SK-N-SH (cell line): Measurements from ENCODE around the gene MAPRE3. TPM values are rescaled to one million over a fixed set of nuclear protein-coding genes. Genes with fewer than 3 reads are reported as not detected.

Source experiments
- CTCF ChIA-PET: fragments of 300-600, 350-600 bp; formaldehyde crosslinking; extraction: SDS; loops from one replicate; lab custom pipeline; 2021; lab: Yijun Ruan, JAX
- POLR2A ChIA-PET: fragments of 350-600 bp; sonication (Branson Sonifier 250); formaldehyde crosslinking; extraction: SDS; loops from one replicate; lab custom pipeline; 2020; ENCODE audit warnings: antibody characterized with exemption, inconsistent platforms; lab: Yijun Ruan, JAX
- DNase-seq: peaks from one replicate; pipeline ENCODE4 v3.0.0; 2012
- H2AFZ ChIP-seq: fragments of 200-600 bp; sonication (generic); 2 replicates; pipeline ENCODE4 v1.8.1; 2016; ENCODE audit warnings: antibody characterized with exemption, mild to moderate bottlenecking, low read depth
- H3F3A ChIP-seq: fragments of 200-600 bp; sonication (generic); replicated peaks from 2 replicates; pipeline ENCODE3; 2016; ENCODE audit warnings: antibody characterized with exemption, mild to moderate bottlenecking; ENCODE audit not compliant: insufficient read depth
- H3K27ac ChIP-seq, 2 experiments: fragments of 200-500 bp in 1 of 2; fragments of 200-600 bp in 1 of 2; sonication (Bioruptor generic) in 1 of 2; sonication (generic), shearing (Covaris generic) in 1 of 2; 2 replicates each; pipeline versions ENCODE4 v1.5.1 to v1.6.1; 2014 to 2016; ENCODE audit warnings: low read depth in 2 of 2, inconsistent platforms in 1 of 2, low read length in 1 of 2, mild to moderate bottlenecking in 1 of 2, mixed read lengths in 1 of 2
- H3K27me3 ChIP-seq: fragments of 200-600 bp; sonication (generic), shearing (Covaris generic); 2 replicates; pipeline ENCODE4 v1.6.1; 2016; ENCODE audit warnings: mixed run types; ENCODE audit not compliant: insufficient read depth
- H3K36me3 ChIP-seq, 2 experiments: fragments of 200-500 bp in 1 of 2; fragments of 200-600 bp in 1 of 2; sonication (Bioruptor generic) in 1 of 2; sonication (generic) in 1 of 2; replicated peaks in 1 of 2; 2 replicates each; pipeline versions ENCODE3 to v1.5.1; 2014 to 2016; ENCODE audit warnings: low read length in 1 of 2, mild to moderate bottlenecking in 1 of 2; ENCODE audit not compliant: insufficient read depth in 2 of 2, control insufficient read depth in 1 of 2
- H3K4me1 ChIP-seq, 2 experiments: fragments of 200-500 bp in 1 of 2; fragments of 200-600 bp in 1 of 2; sonication (Bioruptor generic) in 1 of 2; sonication (generic), shearing (Covaris generic) in 1 of 2; 2 replicates each; pipeline versions ENCODE4 v1.5.1 to v1.6.1; 2014 to 2016; ENCODE audit warnings: low read depth in 1 of 2, low read length in 1 of 2, mixed run types in 1 of 2; ENCODE audit not compliant: insufficient read depth in 2 of 2, control insufficient read depth in 1 of 2
- H3K4me2 ChIP-seq: fragments of 200-600 bp; sonication (generic), shearing (Covaris generic); 2 replicates; pipeline ENCODE4 v1.6.1; 2017; ENCODE audit warnings: mixed run types
- H3K4me3 ChIP-seq, 2 experiments: fragments of 200-500 bp in 1 of 2; fragments of 200-600 bp in 1 of 2; sonication (Bioruptor generic) in 1 of 2; sonication (generic), shearing (Covaris generic) in 1 of 2; 2 replicates each; pipeline versions ENCODE4 v1.5.1 to v1.8.1; 2014 to 2016; ENCODE audit warnings: low read depth in 2 of 2, inconsistent platforms in 1 of 2, low read length in 1 of 2, mild to moderate bottlenecking in 1 of 2, mixed read lengths in 1 of 2, moderate library complexity in 1 of 2
- H3K79me2 ChIP-seq: fragments of 200-600 bp; sonication (generic); 2 replicates; pipeline ENCODE4 v1.8.1; 2017; ENCODE audit warnings: mild to moderate bottlenecking; ENCODE audit not compliant: insufficient read depth
- H3K9ac ChIP-seq: fragments of 200-600 bp; sonication (generic); 2 replicates; pipeline ENCODE4 v1.6.1; 2017; ENCODE audit warnings: mixed run types
- H3K9me2 ChIP-seq: fragments of 200-600 bp; sonication (generic); 2 replicates; pipeline ENCODE4 v1.6.1; 2017; ENCODE audit warnings: mixed run types
- H3K9me3 ChIP-seq: fragments of 200-600 bp; sonication (generic); 2 replicates; pipeline ENCODE4 v1.6.1; 2017; ENCODE audit warnings: mixed run types, mild to moderate bottlenecking, moderate library complexity
- H4K20me1 ChIP-seq: fragments of 200-600 bp; sonication (generic); 2 replicates; pipeline ENCODE4 v1.6.1; 2017; ENCODE audit warnings: mild to moderate bottlenecking, mixed run types; ENCODE audit not compliant: insufficient read depth
- CHD2 ChIP-seq: fragments of 150-350 bp; IDR thresholded peaks from 2 replicates; pipeline ENCODE4 v1.6.1; 2018; ENCODE audit warnings: low read length; ENCODE audit not compliant: partially characterized antibody
- EP300 ChIP-seq, 2 experiments: IDR thresholded peaks; 2 replicates each; pipeline versions ENCODE4 v1.4.0 to v1.6.1; 2012; ENCODE audit warnings: borderline replicate concordance in 1 of 2, low read depth in 1 of 2, low read length in 1 of 2
- FOSL2 ChIP-seq: IDR thresholded peaks from 2 replicates; pipeline ENCODE4 v1.4.0; 2012; ENCODE audit warnings: low read depth, mild to moderate bottlenecking, moderate library complexity, borderline replicate concordance
- FOXJ3 ChIP-seq: sonication (generic); formaldehyde crosslinking; IDR thresholded peaks from 2 replicates; pipeline ENCODE4 v1.5.1; 2020; ENCODE audit warnings: mild to moderate bottlenecking, missing genetic modification reagents
- GABPA ChIP-seq: IDR thresholded peaks from 2 replicates; pipeline ENCODE4 v1.4.0; 2012; ENCODE audit warnings: low read depth, mild to moderate bottlenecking
- GATA2 ChIP-seq: sonication (generic); formaldehyde crosslinking; IDR thresholded peaks from 2 replicates; pipeline ENCODE4 v1.5.0; 2020; ENCODE audit warnings: mild to moderate bottlenecking, missing genetic modification reagents
- JUND ChIP-seq: IDR thresholded peaks from 2 replicates; pipeline ENCODE4 v1.4.0; 2012
- MXI1 ChIP-seq: IDR thresholded peaks from 2 replicates; pipeline ENCODE4 v1.6.1; 2012; ENCODE audit warnings: mild to moderate bottlenecking, low read depth, low read length, improper control_type of control experiment
- NFIC ChIP-seq: IDR thresholded peaks from 2 replicates; pipeline ENCODE4 v1.4.0; 2012; ENCODE audit warnings: borderline replicate concordance
- NRF1 ChIP-seq: IDR thresholded peaks from 2 replicates; pipeline ENCODE4 v1.6.1; 2012; ENCODE audit warnings: low read depth, mild to moderate bottlenecking, low read length
- POLR2AphosphoS5 ChIP-seq: IDR thresholded peaks from 2 replicates; pipeline ENCODE4 v1.6.1; 2012; ENCODE audit warnings: low read depth, low read length
- RAD21 ChIP-seq: IDR thresholded peaks from 2 replicates; pipeline ENCODE4 v1.6.1; 2012; ENCODE audit warnings: mild to moderate bottlenecking, low read length
- RCOR1 ChIP-seq: fragments of 150-350 bp; IDR thresholded peaks from 2 replicates; pipeline ENCODE4 v1.6.1; 2017; ENCODE audit warnings: antibody characterized with exemption, low read length
- RXRA ChIP-seq: IDR thresholded peaks from 2 replicates; pipeline ENCODE4 v1.4.0; 2012; ENCODE audit warnings: low read depth, mild to moderate bottlenecking, borderline replicate concordance
- TCF12 ChIP-seq: IDR thresholded peaks from 2 replicates; pipeline ENCODE4 v1.4.0; 2012
- TEAD4 ChIP-seq: IDR thresholded peaks from 2 replicates; pipeline ENCODE4 v1.4.0; 2012; ENCODE audit warnings: mild to moderate bottlenecking, borderline replicate concordance; ENCODE audit not compliant: insufficient read depth
- USF2 ChIP-seq: fragments of 150-350 bp; IDR thresholded peaks from 2 replicates; pipeline ENCODE4 v1.6.1; 2017; ENCODE audit warnings: antibody characterized with exemption, low read length, low read depth, borderline replicate concordance
- YY1 ChIP-seq: IDR thresholded peaks from 2 replicates; pipeline ENCODE4 v1.4.0; 2012; ENCODE audit warnings: low read depth, mild to moderate bottlenecking
- WGBS: methylation state at CpG from one replicate; pipeline ENCODE4 v1.1.6; 2017; ENCODE audit warnings: low lambda C conversion rate; 5-methylcytosine and 5-hydroxymethylcytosine counted together
- polyA plus RNA-seq, 3 experiments: library from polyadenylated mRNA; depleted of rRNA; stranded (reverse); fragments of >200 nt; gene quantifications; 2 replicates each; pipeline ENCODE4 v1.2.3, GENCODE V29; 2012
- TF ChIP-seq, protein P1 (sequence below): IDR thresholded peaks from 2 replicates; pipeline ENCODE4 v1.4.0; 2012; ENCODE audit warnings: low read depth, borderline replicate concordance
- TF ChIP-seq, protein P2 (sequence below): IDR thresholded peaks from 2 replicates; pipeline ENCODE4; 2012

MAPRE3 gene
- polyA plus RNA-seq, 1 of the 3 experiments (the other 2 are of a cell fraction): 24.4 TPM

DNA sequence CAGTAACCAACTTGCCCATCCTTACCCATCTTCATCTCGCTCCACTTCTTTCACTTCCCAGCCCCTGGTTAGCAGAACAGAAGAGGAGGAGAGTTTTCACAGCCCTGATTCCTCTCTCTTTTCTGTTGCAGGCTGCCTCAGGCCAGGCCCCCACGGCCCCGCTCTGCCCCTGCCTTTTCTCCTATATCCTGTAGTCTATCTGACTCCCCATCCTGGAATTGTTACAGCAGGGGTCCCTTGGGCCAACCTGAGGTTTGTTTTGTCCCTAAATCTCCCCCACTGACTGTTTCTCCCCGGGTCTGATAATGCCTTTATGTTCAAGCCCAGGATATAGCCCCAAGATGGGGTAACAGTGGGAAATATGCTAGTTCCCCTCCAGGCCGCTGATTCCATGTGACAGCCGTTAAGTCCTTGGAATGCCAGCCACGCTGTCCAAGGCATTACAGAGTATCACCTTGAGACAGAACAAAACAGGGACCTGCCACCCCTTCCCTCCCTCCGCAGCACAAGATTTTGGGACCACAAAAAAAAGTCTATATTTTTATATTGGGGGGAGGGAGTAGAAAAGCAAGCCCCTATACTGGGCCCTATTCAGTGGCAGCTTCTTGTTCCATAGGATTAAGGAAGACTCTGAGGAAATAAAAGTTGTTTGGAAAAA is 99.7 kb downstream of the MAPRE3 start:
- peak overlapping the region; percentile 97 to 98 for H3K4me3 ChIP-seq
- CTCF ChIA-PET: interaction anchor here (0.6 to 18.5 kb wide), 5 partner anchors 8 to 214 kb away, joined by 3 to 227 read pairs (median 7); partner anchors contain the start of genes AGBL5, EMILIN1 and KHK
- no peaks in the 10 kb centered on the region for H3K9me3 ChIP-seq
- peak overlapping the region in 1 of 2 experiments; percentile 19; a peak in 1 of 4 replicates for H3K27ac ChIP-seq
- 78% methylated on average over 8 of the region's 8 CpGs for WGBS
- H3K79me2 ChIP-seq: peaks cover 63% of the 10 kb centered on the region
- no peak overlapping the region for H2AFZ ChIP-seq
- peak overlapping the region; percentile 88 for H3K4me2 ChIP-seq
- POLR2A ChIA-PET: interaction anchor here (1.7 to 5.7 kb wide), 2 partner anchors 19 to 37 kb away, joined by 6 to 80 read pairs; partner anchors contain the start of genes AGBL5 and TMEM214
- no peaks in the 10 kb centered on the region for H3K9me2 ChIP-seq
- H3K9ac ChIP-seq: peak overlapping the region; percentile 94
- H3F3A ChIP-seq: peaks cover 11% of the 10 kb centered on the region
- H3K36me3 ChIP-seq: peaks cover 43 to 44% of the 10 kb centered on the region in 2 experiments
- TF ChIP-seq GATA2 (no peak), TCF12 (no peak), EP300 (IDR thresholded peaks at IDR 0.05; ENCODE audit: borderline replicate concordance in 1 of 2, low read depth in 1 of 2, low read length in 1 of 2) (no peak), YY1 (no peak)
- peaks cover 14% of the 10 kb centered on the region for H4K20me1 ChIP-seq
- peaks cover 39 to 54% of the 10 kb centered on the region in 2 experiments for H3K4me1 ChIP-seq
- no peaks in the 10 kb centered on the region for H3K27me3 ChIP-seq
- DNase-seq: no peak

GRCh38 chr2:27070653-27071276 is 100.3 kb downstream of the MAPRE3 start:
- Histone ChIP-seq H3K9me2 (no peaks in the 10 kb centered on the region), H3K4me1 (peaks cover 44 to 60% of the 10 kb centered on the region in 2 experiments), H3K79me2 (peaks cover 56% of the 10 kb centered on the region)
- no peak for DNase-seq
- ChIA-PET POLR2A (interaction anchor here (0.6 to 5.7 kb wide), 10 partner anchors 7 to 1824 kb away, joined by 3 to 80 read pairs (median 16); partner anchors contain the start of genes AGBL5, KHK and TMEM214), CTCF (interaction anchor here (0.6 to 18.5 kb wide), 8 partner anchors 9 to 87 kb away, joined by 3 to 227 read pairs (median 5); partner anchors contain the start of genes AGBL5, EMILIN1 and KHK)
- 3% methylated on average over 11 of the region's 11 CpGs for WGBS
- TF ChIP-seq, protein P1, sequence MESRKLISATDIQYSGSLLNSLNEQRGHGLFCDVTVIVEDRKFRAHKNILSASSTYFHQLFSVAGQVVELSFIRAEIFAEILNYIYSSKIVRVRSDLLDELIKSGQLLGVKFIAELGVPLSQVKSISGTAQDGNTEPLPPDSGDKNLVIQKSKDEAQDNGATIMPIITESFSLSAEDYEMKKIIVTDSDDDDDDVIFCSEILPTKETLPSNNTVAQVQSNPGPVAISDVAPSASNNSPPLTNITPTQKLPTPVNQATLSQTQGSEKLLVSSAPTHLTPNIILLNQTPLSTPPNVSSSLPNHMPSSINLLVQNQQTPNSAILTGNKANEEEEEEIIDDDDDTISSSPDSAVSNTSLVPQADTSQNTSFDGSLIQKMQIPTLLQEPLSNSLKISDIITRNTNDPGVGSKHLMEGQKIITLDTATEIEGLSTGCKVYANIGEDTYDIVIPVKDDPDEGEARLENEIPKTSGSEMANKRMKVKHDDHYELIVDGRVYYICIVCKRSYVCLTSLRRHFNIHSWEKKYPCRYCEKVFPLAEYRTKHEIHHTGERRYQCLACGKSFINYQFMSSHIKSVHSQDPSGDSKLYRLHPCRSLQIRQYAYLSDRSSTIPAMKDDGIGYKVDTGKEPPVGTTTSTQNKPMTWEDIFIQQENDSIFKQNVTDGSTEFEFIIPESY: no peak
- no peak for TF ChIP-seq CHD2
- TF ChIP-seq NRF1: no peak
- no peak for TF ChIP-seq RCOR1
- TF ChIP-seq TCF12: no peak
- no peak for TF ChIP-seq JUND
- TF ChIP-seq GABPA: no peak
- TF ChIP-seq NFIC: no peak
- no peak for TF ChIP-seq RAD21
- no peak for TF ChIP-seq FOSL2
- no peak; the same call in 1 of the 2 replicates for TF ChIP-seq POLR2AphosphoS5
- TF ChIP-seq, protein P2, sequence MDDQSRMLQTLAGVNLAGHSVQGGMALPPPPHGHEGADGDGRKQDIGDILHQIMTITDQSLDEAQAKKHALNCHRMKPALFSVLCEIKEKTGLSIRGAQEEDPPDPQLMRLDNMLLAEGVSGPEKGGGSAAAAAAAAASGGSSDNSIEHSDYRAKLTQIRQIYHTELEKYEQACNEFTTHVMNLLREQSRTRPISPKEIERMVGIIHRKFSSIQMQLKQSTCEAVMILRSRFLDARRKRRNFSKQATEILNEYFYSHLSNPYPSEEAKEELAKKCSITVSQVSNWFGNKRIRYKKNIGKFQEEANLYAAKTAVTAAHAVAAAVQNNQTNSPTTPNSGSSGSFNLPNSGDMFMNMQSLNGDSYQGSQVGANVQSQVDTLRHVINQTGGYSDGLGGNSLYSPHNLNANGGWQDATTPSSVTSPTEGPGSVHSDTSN: no peak
- TF ChIP-seq GATA2: no peak
- TF ChIP-seq MXI1: no peak
- no peak for TF ChIP-seq USF2
- no peak for TF ChIP-seq YY1
- no peak for TF ChIP-seq FOXJ3
- TF ChIP-seq TEAD4: no peak
- no peak for TF ChIP-seq EP300 (IDR thresholded peaks at IDR 0.05; ENCODE audit: borderline replicate concordance in 1 of 2, low read depth in 1 of 2, low read length in 1 of 2)
- no peak for TF ChIP-seq RXRA
- TF ChIP-seq, all 33 proteins: peak for 0
- peak overlapping the region; percentile 94 for H3K9ac ChIP-seq
- no peaks in the 10 kb centered on the region for H3K27me3 ChIP-seq
- H4K20me1 ChIP-seq: peaks cover 14% of the 10 kb centered on the region
- peak overlapping the region; percentile 84; the same call in 1 of the 2 replicates for H2AFZ ChIP-seq
- peaks cover 6% of the 10 kb centered on the region for H3F3A ChIP-seq
- H3K4me2 ChIP-seq: peak overlapping the region; percentile 88
- peaks cover 37 to 38% of the 10 kb centered on the region in 2 experiments for H3K36me3 ChIP-seq
- H3K9me3 ChIP-seq: no peaks in the 10 kb centered on the region
- H3K27ac ChIP-seq: peak overlapping the region; percentile 75 to 89; a peak in 3 of 4 replicates
- H3K4me3 ChIP-seq: peak overlapping the region; percentile 97 to 98
